GM19193 (cell line): Measurements from ENCODE around the gene GRM4.

Experiments used
- POLR2A ChIP-seq: IDR thresholded peaks from 4 replicates; pipeline ENCODE4 v1.6.1; 2011; ENCODE audit not compliant: insufficient read depth, insufficient read length; ENCODE audit errors: extremely low read depth

GRM4 gene

DNA sequence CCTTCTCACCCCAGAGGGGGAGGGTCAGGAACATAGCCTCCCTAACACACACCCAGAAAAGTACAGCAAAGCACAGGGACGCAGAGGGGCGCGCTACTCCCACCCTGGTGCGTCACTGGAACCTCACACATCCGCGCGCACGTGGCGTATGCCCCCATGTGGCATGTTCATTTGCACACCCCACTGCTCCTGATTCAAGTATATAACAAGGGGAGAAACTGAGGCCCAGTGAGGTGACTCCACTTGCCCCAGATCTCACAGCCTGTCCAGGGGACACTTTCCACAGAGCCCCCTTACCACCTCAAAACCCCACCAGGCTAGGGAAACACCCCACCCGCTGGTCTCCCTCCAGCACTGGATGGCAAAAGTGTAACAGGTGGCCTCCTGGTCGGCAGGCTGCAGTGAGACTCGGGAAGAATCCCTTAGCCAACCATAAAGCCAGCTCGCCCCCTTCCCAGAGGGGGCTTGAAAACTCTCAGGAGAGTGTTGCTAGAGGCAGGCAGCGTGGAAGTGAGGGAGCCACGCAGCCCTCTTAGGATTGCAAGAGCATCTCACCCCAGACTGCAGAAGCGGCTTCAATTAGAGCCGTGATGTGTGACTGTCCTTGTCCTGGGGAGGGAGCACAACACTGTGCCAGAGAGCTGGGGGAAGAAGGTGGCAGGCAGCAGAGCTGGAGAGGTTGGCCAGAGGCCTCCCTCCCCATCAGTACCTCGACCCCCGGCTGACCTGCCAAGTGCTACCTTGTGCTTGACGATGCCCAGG, at the start of gene GRM4:
Gene GRM4 (minus strand): TSS at position 67 of the 762 bp plus-strand sequence. CDS start 12,591 bp downstream, outside the sequence.
- no peak for TF ChIP-seq POLR2A

DNA sequence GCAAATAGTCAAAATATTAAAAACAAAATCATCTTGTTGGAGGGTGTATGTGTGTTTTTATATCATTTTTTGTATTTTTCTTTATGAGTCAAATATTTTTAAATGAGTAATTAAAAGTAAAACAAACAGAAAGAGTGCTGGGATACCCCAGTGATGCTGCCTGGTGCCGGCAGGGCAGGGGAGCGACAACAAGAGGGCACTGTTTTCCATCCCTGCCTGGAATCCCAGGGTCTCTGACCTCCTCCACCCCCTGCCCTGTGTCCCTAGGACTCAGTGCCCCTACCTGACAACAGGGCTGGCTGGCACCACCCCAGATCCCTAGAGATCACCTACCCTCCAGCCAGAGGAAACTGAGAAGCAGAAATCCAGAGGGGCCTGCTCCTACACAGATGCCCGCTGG, 48.9 kb upstream of the GRM4 start:
- no peak for TF ChIP-seq POLR2A

DNA sequence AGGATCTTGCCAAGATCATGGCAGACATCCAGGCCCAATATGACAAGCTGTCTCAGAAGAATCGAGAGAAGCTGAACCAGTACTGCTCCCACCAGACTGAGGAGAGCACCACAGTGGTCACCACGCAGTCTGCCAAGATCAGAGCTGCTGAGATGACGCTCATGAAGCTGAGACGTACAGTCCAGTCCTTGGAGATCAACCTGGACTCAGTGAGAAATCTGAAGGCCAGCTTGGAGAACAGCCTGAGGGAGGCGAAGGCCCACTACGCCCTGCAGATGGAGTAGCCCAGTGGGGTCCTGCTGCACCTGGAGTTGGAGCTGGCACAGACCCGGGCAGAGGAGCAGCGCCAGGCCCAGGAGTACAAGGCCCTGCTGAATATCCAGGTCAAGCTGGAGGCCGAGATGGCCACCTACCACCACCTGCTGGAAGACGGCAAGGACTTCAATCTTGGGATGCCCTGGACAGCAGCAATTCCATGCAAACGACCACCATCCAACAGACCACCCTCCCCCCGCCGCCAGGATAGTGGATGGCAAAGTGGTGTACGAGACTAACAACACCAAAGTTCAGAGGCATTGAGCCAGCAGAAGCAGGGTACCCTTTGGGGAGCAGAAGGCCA, 44.7 kb upstream of the GRM4 start:
- no peak for TF ChIP-seq POLR2A

DNA sequence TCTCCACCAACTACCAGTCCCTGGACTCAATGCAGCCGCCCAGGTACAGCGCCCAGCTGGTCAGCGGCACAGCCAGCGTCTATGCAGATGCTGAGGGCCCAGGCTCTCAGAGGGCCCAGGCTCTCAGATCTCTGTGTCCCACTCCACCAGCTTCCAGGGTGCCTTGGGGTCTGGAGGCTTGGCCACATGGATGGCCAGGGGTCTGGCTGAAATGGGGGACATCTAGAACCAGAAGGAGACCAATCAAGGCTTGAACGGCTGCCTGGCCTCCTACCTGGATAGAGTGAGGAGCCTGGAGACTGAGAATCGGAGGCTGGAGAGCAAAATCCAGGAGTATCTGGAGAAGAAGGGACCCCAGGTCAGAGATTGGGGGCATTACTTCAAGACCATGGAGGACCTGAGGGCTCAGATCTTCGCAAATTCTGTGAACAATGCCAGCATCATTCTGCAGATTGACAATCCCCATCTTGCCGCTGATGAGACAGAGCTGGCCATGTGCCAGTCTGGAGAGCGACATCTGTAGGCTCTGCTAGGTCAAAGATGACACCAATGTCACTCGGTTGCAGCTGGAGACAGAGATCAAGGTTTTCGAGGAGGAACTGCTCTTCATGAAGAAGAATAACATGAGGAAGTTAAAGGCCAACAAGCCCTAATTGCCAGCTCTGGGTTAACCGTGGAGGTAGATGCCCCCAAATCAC, 44.1 kb upstream of the GRM4 start:
- no peak for TF ChIP-seq POLR2A

DNA sequence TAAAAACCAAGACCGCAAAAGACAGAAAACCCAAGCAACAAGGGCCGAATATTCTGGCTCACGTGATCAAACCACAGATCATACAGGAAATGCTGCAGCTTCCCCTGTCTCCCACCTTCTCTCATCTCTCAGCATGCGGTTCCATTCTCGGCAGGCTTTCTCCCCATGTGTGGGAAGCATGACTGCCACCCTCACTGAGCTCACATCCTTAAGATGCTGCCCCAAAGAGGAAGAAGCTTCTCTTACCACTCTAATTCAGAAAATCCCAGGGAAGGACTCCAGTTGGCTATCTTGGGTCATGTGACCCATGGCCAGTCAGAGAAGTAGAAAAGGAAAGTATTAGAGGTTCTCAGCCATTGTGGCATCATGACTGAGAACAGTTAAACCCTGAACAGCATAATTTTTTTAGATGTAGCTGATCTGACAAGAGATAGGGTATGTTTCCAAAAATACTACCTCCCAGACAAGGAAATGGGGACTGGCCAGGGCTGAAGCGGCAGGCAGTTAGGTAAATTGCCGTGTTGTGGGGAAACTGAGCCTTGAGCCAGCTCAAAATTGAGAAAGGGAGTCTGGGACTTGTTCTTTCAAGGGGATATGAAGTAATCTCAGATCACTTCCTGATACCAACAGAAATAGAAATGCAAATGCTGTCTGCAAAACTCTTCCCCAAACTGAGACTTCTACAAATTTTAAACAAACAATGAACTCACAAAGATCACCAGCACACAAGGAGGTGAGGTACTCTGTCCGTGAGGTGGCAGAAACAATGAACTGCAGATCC, 37.1 kb upstream of the GRM4 start:
- peak; percentile 19 for TF ChIP-seq POLR2A

DNA sequence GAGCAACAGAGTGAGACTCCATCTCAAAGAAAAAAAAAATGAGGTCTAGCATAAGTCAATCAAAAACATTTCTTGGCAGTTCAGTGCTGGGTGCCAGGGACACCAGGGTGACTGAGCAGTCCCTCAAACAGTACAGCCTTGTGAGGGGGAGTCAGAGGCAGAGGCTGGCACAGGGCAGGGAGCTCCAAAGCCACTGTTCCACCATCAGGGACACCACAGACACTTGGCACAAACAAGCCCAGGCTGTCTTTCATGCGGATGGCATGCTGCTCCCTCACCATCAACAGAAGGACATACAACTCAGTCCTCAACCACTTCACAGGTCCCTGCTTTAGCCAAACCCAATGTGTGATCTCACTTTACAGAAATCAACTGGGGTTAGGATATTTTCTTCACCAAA, 36.0 kb upstream of the GRM4 start:
- TF ChIP-seq POLR2A: no peak

DNA sequence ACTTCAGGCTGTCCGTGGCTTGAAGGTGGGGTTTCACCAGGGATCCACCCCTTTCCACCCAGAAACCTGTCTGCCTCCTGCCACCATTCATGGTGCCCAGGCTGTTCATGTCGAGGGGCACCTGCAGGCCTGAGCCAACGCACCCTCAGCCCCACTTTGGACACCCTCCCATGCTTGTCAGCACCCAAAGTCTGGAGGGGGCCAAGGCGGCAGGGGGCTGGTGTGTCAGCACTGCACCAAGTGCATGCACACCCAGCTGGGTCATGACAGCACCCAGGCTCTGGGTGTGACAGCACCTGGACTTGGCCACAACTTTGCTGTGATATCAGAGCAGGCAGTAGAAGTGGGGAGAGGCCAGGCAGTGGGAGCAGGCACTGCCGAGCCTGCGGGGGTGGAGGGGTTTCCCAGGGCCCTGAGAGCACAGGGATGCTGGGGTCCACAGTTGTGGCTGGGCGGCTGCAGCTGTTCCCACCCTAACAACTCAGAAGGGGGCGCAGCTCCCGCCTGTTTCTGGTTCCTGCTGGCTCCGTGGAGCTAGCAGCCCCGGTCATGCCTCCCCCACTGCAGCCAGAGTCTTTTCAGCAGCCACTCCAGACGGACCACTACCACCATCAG, 33.3 kb upstream of the GRM4 start:
- TF ChIP-seq POLR2A: no peak

DNA sequence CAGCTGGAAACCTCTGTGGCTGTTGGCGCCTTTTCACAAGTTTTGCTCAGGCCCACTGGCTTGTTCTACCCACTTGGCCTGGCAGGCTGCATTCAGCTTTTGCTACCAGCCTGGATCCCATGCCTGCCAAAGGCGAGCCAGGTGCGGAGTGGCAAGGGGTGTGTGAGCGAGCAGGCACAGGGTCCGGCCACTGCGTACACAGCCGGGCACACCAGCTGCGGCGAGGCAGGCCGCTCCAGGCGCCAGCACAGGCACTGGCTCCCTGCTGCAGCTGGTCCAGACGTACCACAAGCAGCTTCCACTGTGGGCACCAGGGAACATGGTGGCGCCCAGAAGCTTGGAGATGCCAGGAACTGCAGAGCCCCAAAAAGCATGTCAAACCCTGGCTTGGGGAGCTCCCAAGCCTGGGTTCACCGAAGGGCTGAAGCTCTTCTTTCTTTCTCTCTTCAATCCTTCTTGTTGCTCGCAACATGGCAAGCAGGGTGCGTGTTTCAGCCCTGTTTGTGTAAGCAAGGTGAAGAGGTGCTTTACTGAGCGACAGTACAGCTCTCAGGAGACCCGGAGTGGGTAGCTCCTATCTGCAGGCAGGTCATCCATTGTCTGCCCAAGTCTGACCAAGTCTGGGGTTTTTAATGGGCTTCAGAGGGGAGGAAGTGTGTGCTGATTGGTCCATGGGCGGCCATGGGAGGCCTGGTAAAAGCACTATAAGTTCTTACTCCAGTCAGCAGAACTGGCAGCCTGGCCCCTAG, 32.6 kb upstream of the GRM4 start:
- no peak for TF ChIP-seq POLR2A

DNA sequence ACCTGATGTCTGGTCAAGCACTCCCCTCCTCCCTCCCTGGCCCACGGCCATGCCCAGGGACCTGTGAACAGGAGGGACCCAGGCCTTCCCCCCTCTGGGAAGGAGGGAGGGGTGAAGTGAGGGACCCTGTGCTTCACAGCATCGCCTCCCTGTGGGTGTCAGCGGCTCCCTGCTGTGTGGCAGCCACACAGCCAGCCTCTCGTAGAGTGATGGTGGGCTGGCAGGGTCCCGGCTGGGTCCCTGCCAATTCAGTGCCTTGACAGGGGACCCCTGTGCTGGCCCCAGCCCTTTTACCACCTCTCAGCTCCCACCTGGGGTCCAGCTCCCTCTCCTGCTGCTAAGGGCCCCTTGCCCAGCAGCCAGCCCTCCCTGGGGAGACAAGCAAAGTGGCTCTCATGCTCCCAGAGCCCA, 31.3 kb upstream of the GRM4 start:
- TF ChIP-seq POLR2A: no peak

DNA sequence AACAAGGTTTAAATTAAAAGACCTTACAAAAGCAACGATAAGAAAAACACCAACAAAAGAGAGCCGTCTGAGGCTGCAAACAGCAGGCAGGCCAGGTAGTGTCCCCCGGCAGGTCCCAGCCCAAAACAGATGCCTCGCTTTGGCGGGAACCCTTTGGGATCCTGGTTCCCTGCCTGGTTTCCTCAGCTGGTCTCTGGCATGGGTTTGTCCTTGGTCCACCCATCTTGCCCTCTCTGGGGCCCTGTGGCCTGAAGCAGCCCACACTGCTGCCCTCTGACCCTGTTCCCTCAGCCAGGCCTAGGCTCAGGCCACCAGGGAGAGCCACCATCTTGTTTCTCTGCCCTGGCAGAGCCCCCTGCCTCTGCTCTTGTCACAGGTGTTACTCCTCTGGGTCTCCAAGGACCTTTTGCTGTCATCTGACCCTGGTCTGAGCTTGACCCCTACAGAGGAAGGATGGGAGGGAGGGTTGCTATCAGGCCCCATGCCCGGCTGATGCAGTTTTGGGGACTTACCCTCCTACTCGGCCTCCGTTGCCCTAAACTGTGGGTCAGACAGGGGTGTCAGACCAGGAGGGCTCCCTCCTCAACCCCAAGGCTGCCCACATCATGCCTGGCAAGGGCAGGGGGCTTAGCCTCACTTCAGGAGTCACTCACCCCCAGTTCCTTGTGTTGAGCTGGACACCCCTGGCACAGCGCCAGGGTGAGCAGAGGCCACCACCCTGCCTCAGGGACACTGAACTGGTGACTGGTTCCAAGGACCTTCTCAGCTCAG, 30.6 kb upstream of the GRM4 start:
- TF ChIP-seq POLR2A: no peak

DNA sequence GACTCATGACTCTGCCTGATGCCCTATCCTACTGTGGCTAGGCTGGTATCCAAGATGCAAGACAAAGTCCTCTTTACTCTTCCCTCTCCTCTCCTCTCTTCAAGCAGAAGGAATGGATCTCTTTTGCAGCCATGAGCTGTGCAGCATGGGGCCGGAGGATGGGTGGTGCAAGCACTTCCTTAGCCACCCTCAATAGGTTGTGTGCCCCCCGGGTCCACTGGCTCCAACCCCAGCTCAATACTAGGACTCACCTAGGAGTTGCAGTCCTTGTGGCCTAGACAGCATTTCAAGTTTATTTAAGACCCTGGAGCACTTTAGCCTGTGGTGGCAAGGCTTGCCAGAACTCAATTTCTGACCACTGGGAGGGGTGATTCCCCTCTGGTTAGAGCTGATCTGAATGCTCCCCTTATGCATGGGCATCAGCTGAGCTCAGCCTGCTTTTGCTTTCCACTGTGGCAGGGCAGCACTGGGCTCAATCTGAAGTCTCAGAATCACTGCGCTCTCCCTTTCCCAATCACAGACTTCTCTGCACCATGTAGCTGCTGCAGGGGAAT, 29.0 kb upstream of the GRM4 start:
- TF ChIP-seq POLR2A: no peak

DNA sequence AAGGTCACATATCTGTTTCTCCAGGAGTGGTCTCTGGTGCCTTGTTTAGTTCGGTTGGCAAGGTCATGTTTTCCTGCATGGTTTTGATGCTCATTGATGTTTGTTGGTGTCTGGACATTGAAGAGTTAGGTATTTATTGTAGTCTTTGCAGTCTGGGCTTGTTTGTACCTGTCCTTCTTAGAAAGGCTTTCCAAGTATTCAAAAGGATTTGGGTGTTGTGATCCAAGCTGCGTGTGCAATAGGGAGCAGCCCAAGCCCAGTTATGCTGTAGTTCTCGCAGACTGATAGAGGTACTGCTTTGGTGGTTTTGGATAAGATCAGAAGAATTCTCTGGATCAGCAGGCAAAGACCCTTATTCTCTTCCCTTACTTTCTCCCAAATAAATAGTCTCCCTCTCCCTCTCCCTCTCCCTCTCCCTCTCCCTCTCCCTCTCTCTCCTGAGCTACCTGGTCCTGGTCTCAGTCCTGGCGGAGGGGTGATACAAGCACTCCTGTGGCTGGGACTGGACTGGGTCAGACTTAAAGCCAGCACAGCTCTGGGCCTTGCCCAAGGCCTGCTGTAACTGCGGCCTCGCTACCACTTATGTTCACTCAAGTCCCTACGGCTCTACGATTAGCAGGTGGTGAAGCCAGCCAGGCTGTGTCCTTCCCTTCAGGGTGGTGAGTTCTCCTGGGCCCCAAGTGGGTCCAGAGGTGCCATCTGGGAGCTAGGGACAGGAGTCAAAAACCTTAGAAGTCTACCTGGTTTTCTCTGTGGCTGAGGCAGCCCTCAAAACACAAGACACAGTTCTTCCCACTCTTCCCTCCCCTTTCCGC, 27.3 kb upstream of the GRM4 start:
- TF ChIP-seq POLR2A: no peak
